ENCODE measurements around the gene ZSCAN10.

Gene ZSCAN10

GRCh38 chr16:3063625-3064386, 35.3 kb downstream of the ZSCAN10 start:
- no peak overlapping the region for H3K4me3 ChIP-seq (ENCODE audit: low read length)
- H3K4me1 ChIP-seq (ENCODE audit: low read length): peaks cover 12% of the 10 kb centered on the region; the same call in 1 of the 2 replicates

GRCh38 chr16:3062553-3062952, 36.5 kb downstream of the ZSCAN10 start:
- H3K9ac ChIP-seq (ENCODE audit: low read length): no peak overlapping the region
- no peaks in the 10 kb centered on the region for H3F3A ChIP-seq (ENCODE audit: insufficient read depth, low read length)
- DNase-seq: no peak
- H2AFZ ChIP-seq (ENCODE audit: low read length): no peak overlapping the region
- peaks cover 12% of the 10 kb centered on the region; the same call in 1 of the 2 replicates for H3K4me1 ChIP-seq (ENCODE audit: low read length)
- no peaks in the 10 kb centered on the region for H3K36me3 ChIP-seq (replicated peaks; ENCODE audit: insufficient read depth, low read length)
- no peaks in the 10 kb centered on the region for H3K9me2 ChIP-seq (replicated peaks; ENCODE audit: insufficient read depth, low read length)
- H3K4me3 ChIP-seq (ENCODE audit: low read length): no peak overlapping the region
- no peak overlapping the region for H3K4me2 ChIP-seq (ENCODE audit: low read depth, low read length)
- no peaks in the 10 kb centered on the region for H3K79me2 ChIP-seq (ENCODE audit: low read length)
- no peaks in the 10 kb centered on the region for H4K20me1 ChIP-seq (ENCODE audit: insufficient read depth, low read length)
- no peak overlapping the region for H3K27ac ChIP-seq (ENCODE audit: low read length)
- peaks cover 74% of the 10 kb centered on the region for H3K27me3 ChIP-seq (replicated peaks; ENCODE audit: insufficient read depth, low read length)
- H3K9me3 ChIP-seq (replicated peaks; ENCODE audit: insufficient read depth, low read length): no peaks in the 10 kb centered on the region
- TF ChIP-seq EZH2phosphoT487 (IDR thresholded peaks at IDR 0.05; ENCODE audit: low read length) (no peak), EZH2 (optimal IDR thresholded peaks at IDR 0.05; ENCODE audit: low read depth, low read length) (no peak)

More at GRCh38 chr16:3063625-3064386, 35.3 kb downstream of the ZSCAN10 start:
- Histone ChIP-seq H3K79me2 (ENCODE audit: low read length) (no peaks in the 10 kb centered on the region), H3F3A (ENCODE audit: insufficient read depth, low read length) (no peaks in the 10 kb centered on the region), H3K9ac (ENCODE audit: low read length) (no peak overlapping the region), H2AFZ (ENCODE audit: low read length) (no peak overlapping the region), H3K27ac (ENCODE audit: low read length) (no peak overlapping the region), H3K4me2 (ENCODE audit: low read depth, low read length) (no peak overlapping the region), H4K20me1 (ENCODE audit: insufficient read depth, low read length) (no peaks in the 10 kb centered on the region), H3K36me3 (replicated peaks; ENCODE audit: insufficient read depth, low read length) (no peaks in the 10 kb centered on the region), H3K27me3 (replicated peaks; ENCODE audit: insufficient read depth, low read length) (peaks cover 65% of the 10 kb centered on the region), H3K9me3 (replicated peaks; ENCODE audit: insufficient read depth, low read length) (no peaks in the 10 kb centered on the region), H3K9me2 (replicated peaks; ENCODE audit: insufficient read depth, low read length) (no peaks in the 10 kb centered on the region)
- no peak for DNase-seq
- TF ChIP-seq EZH2phosphoT487 (IDR thresholded peaks at IDR 0.05; ENCODE audit: low read length) (no peak), CTCF (IDR thresholded peaks at IDR 0.05; ENCODE audit: low read length) (no peak), EZH2 (optimal IDR thresholded peaks at IDR 0.05; ENCODE audit: low read depth, low read length) (no peak)

GRCh38 chr16:3060339-3061127, 38.6 kb downstream of the ZSCAN10 start:
- H3K79me2 ChIP-seq (ENCODE audit: low read length): no peaks in the 10 kb centered on the region
- H3K9me2 ChIP-seq (replicated peaks; ENCODE audit: insufficient read depth, low read length): no peaks in the 10 kb centered on the region
- no peaks in the 10 kb centered on the region for H3K36me3 ChIP-seq (replicated peaks; ENCODE audit: insufficient read depth, low read length)
- H3K9me3 ChIP-seq (replicated peaks; ENCODE audit: insufficient read depth, low read length): no peaks in the 10 kb centered on the region
- no peak overlapping the region for H2AFZ ChIP-seq (ENCODE audit: low read length)
- no peak overlapping the region for H3K9ac ChIP-seq (ENCODE audit: low read length)
- H3F3A ChIP-seq (ENCODE audit: insufficient read depth, low read length): no peaks in the 10 kb centered on the region
- H3K27me3 ChIP-seq (replicated peaks; ENCODE audit: insufficient read depth, low read length): peaks cover 78% of the 10 kb centered on the region
- H3K4me1 ChIP-seq (ENCODE audit: low read length): peaks cover 11% of the 10 kb centered on the region; the same call in 1 of the 2 replicates
- no peak overlapping the region for H3K4me2 ChIP-seq (ENCODE audit: low read depth, low read length)
- no peak for DNase-seq
- H3K27ac ChIP-seq (ENCODE audit: low read length): no peak overlapping the region
- TF ChIP-seq CTCF (IDR thresholded peaks at IDR 0.05; ENCODE audit: low read length): no peak
- TF ChIP-seq EZH2 (optimal IDR thresholded peaks at IDR 0.05; ENCODE audit: low read depth, low read length): no peak
- TF ChIP-seq EZH2phosphoT487 (IDR thresholded peaks at IDR 0.05; ENCODE audit: low read length): no peak
- H3K4me3 ChIP-seq (ENCODE audit: low read length): no peak overlapping the region
- no peaks in the 10 kb centered on the region for H4K20me1 ChIP-seq (ENCODE audit: insufficient read depth, low read length)

All from MM.1S (cell line).